ENCODE data around the gene TOMM5.

The TOMM5 gene

DNA sequence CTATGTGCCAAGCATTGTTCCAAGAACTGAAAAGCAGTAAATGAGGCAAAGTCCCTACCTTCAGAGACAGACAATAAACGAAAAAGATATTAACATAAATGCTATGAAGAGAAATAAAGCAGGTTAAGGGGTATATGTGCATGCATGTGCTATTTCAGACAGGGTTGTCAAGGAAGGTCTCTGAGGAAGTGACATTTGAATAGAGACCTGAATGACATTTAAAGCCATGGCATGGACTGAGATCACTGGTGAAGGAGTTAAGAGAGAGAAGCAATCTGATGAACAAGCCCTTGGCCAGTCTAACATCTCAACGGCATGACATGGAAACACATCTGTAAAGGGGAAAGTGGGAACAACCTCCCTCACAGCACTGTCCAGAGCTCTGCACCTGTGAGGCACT, 30.7 kb downstream of the TOMM5 start:
- DNase-seq: no peak

DNA sequence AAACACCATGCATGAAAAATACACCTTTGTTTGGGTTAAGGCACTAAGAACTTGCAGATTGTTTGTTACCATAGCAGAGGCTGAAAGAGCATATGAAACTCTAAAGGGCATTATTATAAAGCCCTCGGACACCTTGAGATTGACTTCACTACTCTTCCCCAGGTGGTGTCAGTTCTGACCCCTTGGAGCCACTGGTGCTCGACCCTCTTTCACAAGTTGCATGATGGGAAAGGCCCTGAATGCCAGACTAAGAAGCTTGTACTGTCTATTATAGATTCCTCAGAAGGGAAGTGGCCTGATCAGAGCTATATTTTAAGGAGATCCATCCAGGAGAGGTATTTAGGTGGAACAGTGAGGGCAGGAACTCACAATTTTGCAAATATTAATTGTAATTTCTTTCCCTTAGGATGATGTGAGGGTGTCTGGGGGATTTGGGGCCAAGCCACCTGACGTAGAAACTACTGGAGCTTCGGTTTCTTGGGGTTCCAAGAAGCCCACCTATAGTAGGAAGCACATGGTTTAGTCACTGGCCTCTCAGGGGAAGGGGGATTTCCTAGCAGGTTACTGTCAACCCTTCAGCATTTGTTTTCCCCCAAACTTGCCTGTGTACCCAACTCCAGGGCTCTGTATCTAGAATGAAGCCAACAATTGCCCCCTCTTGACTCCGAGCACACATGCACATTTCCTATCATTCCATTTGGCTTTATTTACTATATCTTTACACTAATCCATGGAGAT, 32.4 kb downstream of the TOMM5 start:
- no peak for DNase-seq

DNA sequence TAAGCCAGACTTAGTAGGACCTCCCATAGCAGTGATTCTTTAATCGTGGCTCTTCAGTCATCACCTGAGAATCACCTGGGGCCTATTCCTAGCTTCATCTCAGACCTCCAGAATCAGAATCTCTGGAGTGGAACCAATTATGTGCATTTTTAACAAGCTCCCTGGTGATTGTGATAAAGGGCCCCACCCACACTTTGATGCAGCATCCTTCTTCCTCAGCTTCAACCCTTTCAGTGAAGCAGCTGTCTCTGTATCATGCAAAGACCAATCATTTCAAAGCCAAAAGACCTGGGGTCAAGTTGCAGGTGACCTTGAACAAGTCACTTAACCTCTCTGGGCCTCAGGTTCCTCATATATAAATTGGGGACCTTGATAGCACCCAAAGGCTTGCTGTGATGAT, 33.3 kb downstream of the TOMM5 start:
- no peak for DNase-seq

DNA sequence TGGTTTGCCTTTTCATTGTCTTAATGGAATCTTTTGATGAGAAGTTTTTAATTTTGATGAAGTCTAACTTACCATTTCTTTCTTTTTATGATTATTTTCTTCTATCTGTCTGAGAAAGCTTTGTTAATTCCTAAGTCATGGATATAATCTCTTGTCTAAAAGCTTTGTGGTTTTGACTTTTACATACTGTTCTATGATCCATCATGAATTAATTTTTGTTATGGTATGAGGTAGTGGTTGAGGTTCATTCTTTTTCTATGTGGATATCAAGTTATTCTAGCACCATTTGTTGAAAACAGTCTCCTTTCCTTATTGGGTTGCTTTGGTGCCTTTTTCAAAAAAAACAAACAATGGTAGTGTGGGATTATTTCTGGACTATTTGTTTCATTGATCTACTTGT, 36.6 kb downstream of the TOMM5 start:
- DNase-seq: no peak

DNA sequence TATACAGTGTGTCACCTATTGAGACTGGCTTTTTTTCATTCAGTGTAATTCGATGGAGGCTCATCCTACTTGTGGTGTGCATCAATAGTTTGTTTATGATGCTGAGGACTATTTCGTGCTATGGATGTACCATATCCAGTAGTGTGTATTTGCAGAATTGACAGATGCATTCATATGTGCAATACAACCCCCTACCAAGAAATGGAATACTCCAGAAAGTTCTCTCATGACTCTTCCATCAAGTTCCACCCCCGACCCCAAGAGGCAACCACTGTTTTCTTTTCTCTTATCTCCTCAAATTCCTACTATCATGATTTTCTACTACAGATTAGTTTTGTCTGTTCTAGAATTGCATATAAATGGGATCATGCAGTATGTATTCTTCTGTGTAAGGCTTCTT, 38.1 kb downstream of the TOMM5 start:
- DNase-seq: no peak

DNA sequence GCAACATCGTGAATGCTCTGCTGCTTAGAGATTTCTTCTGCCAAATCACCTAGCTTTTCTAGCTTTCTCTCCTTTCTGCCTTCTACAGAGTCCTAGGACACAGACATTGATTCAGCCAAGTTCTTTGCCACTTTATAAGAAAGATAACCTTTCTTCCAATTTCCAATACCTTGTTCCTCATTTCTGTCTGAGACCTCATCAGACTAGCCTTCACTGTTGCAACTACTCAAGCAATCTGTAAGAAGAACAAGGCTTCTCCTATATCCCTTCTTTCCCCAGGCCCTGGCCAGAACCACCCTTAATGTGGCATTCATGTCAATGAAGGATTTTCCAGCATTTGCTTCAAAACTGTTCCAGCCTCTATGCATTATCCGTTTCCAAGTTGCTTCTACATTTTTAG, 40.5 kb downstream of the TOMM5 start:
- DNase-seq: no peak

DNA sequence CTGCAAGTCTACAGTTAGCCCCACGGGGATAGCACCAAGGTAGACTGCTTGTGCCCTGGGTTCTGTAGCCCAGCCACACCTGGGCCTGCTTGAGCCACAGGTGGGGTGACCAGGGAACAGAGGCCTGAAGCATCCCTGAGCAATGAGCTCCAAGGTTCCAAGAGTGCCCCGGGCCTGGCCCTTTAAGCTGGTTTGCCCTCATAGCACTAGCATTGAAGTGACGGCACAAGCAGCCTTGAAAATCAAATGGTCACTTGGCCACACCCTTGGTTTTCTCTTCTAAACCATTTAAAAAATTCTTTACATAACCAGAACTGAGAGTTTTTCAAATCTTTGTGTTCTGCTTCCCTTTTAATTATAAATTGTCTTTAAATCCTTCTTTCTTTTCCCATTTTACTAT, 40.9 kb downstream of the TOMM5 start:
- no peak for DNase-seq

DNA sequence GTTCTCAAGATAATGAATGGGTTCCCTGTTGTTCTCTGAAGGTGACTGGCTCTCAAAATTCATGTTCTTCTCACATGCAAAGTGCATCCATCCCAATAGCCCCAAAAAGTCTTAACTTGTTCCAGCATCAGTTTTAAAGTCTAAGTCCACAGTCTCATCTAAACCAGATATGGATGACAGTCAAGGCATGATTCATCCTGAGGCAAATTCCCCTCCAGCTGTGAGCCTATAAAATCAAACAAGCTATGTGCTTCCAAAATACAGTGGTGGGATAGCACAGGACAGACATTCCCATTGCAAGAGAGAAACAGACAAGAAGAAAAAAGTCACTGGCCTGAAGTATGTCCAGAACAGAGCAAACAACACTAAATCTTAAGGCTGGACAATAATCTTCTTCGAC, 41.6 kb downstream of the TOMM5 start:
- DNase-seq: no peak

DNA sequence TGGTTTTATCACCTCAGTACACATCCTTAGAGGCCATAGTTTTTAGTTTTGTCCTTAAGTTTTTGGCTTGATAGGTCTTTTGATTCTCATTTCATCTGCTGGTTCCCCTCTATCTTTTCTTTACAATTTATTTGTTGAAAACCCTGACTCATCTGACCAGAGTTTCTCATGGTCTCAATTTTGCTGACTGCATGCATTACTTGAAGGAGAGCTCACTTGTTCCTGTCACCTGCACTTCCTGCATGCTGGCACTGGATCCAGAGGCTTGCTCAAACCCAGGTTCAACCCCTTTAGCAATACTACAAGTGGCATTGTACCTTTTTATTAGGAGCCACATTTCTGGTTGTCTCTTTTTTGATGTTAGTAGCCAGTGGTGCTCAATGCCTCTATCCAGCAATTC, 42.9 kb downstream of the TOMM5 start:
- no peak for DNase-seq

DNA sequence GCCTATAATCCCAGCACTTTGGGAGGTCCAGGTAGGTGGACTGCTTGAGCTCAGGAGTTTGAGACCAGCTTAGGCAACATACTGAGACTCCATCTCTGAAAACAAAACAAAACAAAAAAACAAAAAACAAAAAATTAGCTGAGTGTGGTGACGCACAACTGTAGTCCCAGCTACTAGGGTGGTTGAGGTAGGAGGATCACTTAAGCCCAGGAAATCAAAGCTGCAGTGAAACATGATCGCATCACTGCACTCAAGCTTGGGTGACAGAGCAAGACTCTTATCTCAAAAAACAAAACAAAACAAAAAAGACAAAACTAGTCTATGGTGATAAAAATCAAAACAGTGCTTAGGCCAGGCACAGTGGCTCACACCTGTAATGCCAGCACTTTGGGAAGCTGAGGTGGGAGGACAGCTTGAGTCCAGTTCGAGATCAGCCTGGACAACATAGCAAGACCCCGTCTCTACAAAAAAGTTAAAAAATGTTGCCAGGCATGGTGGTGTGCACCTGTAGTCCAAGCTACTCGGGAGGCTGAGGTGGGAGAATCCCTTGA, 45.0 kb downstream of the TOMM5 start:
- DNase-seq: no peak

DNA sequence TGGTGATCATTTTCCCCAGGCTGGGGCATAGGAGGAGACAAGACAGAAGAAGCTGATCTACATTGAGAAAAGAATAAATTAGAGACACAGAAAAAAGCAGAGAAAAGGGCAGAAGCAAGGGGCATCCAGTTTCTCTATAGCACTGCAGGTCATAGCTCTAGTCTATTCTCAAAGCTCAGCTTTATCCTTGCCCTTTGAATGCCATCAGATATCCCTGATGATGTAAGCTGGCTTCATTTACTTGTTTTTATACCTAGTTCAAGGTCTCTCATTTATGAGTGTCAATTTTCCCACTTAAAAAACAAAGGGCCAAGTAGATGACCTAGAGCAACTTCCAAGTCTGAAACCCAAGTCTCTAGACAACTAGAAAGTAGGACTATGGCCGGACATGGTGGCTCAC, 48.9 kb downstream of the TOMM5 start:
- DNase-seq: no peak

DNA sequence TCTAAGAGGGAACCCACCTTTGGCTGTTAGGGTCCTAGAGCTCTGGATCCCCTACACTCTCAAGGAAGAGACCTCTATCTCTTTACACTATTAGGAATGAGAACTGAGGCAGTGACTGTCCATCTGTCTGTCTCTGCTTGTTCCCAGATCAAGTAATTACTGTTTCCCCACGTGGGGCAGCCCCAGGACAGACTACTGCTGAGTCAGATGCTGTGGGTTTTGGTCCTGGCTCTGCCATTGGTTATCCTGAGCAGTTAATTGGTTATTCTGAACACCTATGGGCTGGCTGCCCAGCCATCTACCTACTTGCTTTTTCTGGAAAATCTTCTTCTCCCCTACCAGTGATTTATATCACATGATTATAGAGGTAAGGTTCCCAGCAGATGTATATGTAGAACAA, 49.5 kb downstream of the TOMM5 start:
- no peak for DNase-seq

DNA sequence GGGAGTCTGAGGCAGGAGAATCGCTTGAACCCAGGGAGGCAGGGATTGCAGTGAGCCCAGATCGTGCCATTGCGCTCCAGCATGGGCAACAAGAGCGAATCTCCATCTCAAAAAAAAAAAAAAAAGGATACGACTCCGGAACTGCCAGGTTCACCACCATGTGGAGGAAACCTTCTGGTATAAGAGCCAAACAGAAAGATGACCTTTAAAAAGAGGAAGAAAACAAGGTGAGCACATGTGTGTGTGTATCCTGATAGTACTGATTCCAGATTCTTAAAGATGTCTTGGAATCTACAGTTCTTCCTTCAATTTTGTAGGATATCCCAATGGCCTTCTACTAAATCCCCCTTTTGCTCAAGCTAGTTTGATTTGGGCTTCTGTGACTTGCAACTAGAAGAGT, 49.9 kb downstream of the TOMM5 start:
- DNase-seq: no peak

DNA sequence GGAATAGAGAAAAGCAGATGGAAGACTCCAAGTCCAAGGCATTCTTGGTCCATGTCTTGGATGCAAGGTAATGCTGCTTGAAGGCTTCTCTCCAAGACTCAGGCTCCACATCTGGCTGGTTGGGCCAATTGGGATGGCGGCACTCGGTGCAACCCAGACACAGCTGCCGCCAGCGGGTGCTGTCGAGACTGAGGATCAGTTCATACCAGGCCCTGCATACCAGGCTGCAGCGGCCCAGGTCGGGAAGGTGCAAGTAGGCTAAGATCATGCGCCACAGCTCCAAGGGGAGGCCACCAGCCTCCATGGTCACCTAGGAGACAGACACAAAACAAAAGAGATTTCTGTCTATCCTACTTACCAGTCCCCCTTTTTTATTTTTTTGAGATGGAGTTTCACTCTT, 50.9 kb downstream of the TOMM5 start:
- DNase-seq: no peak

DNA sequence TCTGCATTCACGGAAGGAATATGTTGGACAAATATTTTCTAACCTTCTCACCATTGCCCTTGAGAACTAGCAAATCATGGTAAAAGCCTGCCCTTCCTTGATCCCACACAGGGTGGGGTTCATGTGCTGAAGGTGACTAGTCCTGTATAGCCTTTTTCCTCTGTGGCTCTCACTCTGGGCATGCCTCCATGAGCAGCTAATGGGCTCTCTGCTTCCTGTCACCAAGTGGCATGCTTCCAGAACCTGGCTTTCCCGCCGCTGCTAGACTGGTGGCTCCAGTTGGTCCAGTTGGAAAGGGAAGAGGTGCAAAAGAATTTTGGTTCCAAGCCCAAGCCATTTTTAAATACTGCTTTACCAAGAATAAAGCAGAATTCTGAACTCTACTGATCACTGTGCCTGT, 51.8 kb downstream of the TOMM5 start:
- no peak for DNase-seq

DNA sequence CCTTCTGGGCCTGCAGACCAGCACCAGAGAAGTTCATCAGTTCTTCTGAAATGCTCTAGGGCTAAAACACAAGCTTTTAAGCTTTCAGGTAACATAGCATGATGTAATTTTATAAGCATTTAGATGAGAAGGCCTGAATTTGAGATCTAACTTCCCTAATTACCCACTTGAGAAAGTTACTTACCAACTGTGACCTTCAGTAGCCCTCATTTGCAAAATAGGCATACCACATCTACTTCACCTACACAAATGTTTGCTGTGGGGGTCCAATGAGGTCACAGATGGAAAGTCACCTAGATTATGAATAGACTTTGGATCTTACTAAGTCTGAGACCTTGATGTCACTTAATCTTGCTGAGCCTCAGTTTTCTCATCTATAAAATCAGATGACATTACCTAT, 52.8 kb downstream of the TOMM5 start:
- DNase-seq: no peak

All from CD4-positive, alpha-beta T cell treated with Interferon gamma for 1 hour (primary cell).